ENCODE results near the gene EHMT1. TPM values are rescaled to one million over a fixed set of nuclear protein-coding genes. Genes with fewer than 3 reads are reported as not detected.

EHMT1 gene
- total RNA-seq, 2 experiments from 2014 or later = 66.0 to 70.8 TPM

GRCh38 chr9:137696136-137696925, 77.5 kb downstream of the EHMT1 start:
- POLR2A ChIA-PET = no interaction called here
- Mint-ChIP-seq H3K9me3 (no peaks in the 10 kb centered on the region), H3K36me3 (peaks cover 7% of the 10 kb centered on the region), H3K4me1 (ENCODE audit: low read depth) (peaks cover 46% of the 10 kb centered on the region), H3K27ac (no peak overlapping the region), H3K4me3 (no peak overlapping the region), H3K27me3 (no peaks in the 10 kb centered on the region)
- CTCF ChIA-PET = interaction anchor here (0.9 to 1.4 kb wide), 3 partner anchors 8 to 71 kb away, joined by 3 to 4 read pairs (median 3); no protein-coding TSS in a partner anchor
- DNase-seq = no peak
- intact Hi-C loops (cut with micrococcal nuclease) = no loop called here

- ChIA-PET POLR2A (no interaction called here), CTCF (interaction anchor here (0.9 kb wide), 1 partner anchor 39 kb away, joined by 3 read pairs; no protein-coding TSS in a partner anchor)
- DNase-seq = no peak
- Mint-ChIP-seq H3K36me3 (peaks cover 8% of the 10 kb centered on the region), H3K9me3 (peaks cover 2% of the 10 kb centered on the region), H3K27ac (no peak overlapping the region), H3K27me3 (no peaks in the 10 kb centered on the region), H3K4me1 (ENCODE audit: low read depth) (peaks cover 39% of the 10 kb centered on the region), H3K4me3 (no peak overlapping the region)
- intact Hi-C loops (cut with micrococcal nuclease) = no loop called here
Measured at GRCh38 chr9:137697193-137697592, 78.4 kb downstream of the EHMT1 start.

GRCh38 chr9:137697832-137698231, 79.0 kb downstream of the EHMT1 start:
- peak overlapping the region; percentile 43 for H3K27ac Mint-ChIP-seq
- ChIA-PET CTCF (no interaction called here), POLR2A (no interaction called here)

GRCh38 chr9:137700911-137701310, 82.1 kb downstream of the EHMT1 start:
- no peak for DNase-seq
- intact Hi-C loops (cut with micrococcal nuclease) = no loop called here
- CTCF ChIA-PET = interaction anchor here (2.8 kb wide), 1 partner anchor 28 kb away, joined by 8 read pairs; no protein-coding TSS in a partner anchor

More at GRCh38 chr9:137697832-137698231, 79.0 kb downstream of the EHMT1 start:
- no peak overlapping the region for H3K4me3 Mint-ChIP-seq
- intact Hi-C loops (cut with micrococcal nuclease) = no loop called here
- DNase-seq = no peak
- no peaks in the 10 kb centered on the region for H3K27me3 Mint-ChIP-seq
- H3K9me3 Mint-ChIP-seq = peaks cover 9% of the 10 kb centered on the region
- H3K36me3 Mint-ChIP-seq = peaks cover 14% of the 10 kb centered on the region
- H3K4me1 Mint-ChIP-seq (ENCODE audit: low read depth) = peaks cover 35% of the 10 kb centered on the region

GRCh38 chr9:137702615-137703379, 84.0 kb downstream of the EHMT1 start:
- Mint-ChIP-seq H3K27me3 (no peaks in the 10 kb centered on the region), H3K4me1 (ENCODE audit: low read depth) (peaks cover 35% of the 10 kb centered on the region), H3K4me3 (no peak overlapping the region), H3K9me3 (peaks cover 25% of the 10 kb centered on the region), H3K27ac (no peak overlapping the region), H3K36me3 (peaks cover 25% of the 10 kb centered on the region)
- no peak for DNase-seq
- ChIA-PET CTCF (interaction anchor here (0.6 to 2.8 kb wide), 2 partner anchors 30 to 121 kb away, joined by 3 to 8 read pairs; no protein-coding TSS in a partner anchor), POLR2A (no interaction called here)
- intact Hi-C loops (cut with micrococcal nuclease) = no loop called here

More at GRCh38 chr9:137700911-137701310, 82.1 kb downstream of the EHMT1 start:
- Mint-ChIP-seq H3K36me3 (peaks cover 26% of the 10 kb centered on the region), H3K9me3 (peaks cover 25% of the 10 kb centered on the region), H3K4me1 (ENCODE audit: low read depth) (peaks cover 40% of the 10 kb centered on the region), H3K27me3 (no peaks in the 10 kb centered on the region), H3K27ac (no peak overlapping the region), H3K4me3 (no peak overlapping the region)
- POLR2A ChIA-PET = no interaction called here

GRCh38 chr9:137703842-137704508, 85.2 kb downstream of the EHMT1 start:
- peaks cover 25% of the 10 kb centered on the region for H3K9me3 Mint-ChIP-seq
- ChIA-PET CTCF (interaction anchor here (1.3 kb wide), 1 partner anchor 8 kb away, joined by 4 read pairs; no protein-coding TSS in a partner anchor), POLR2A (no interaction called here)
- DNase-seq = no peak
- peaks cover 41% of the 10 kb centered on the region for H3K4me1 Mint-ChIP-seq (ENCODE audit: low read depth)
- no peak overlapping the region for H3K4me3 Mint-ChIP-seq
- intact Hi-C loops (cut with micrococcal nuclease) = no loop called here
- H3K27me3 Mint-ChIP-seq = no peaks in the 10 kb centered on the region
- H3K36me3 Mint-ChIP-seq = peaks cover 24% of the 10 kb centered on the region
- peak overlapping the region; percentile 16 for H3K27ac Mint-ChIP-seq

- H3K27me3 Mint-ChIP-seq = no peaks in the 10 kb centered on the region
- H3K27ac Mint-ChIP-seq = peak overlapping the region; percentile 33
- ChIA-PET CTCF (interaction anchor here (1.3 kb wide), 1 partner anchor 10 kb away, joined by 4 read pairs; no protein-coding TSS in a partner anchor), POLR2A (no interaction called here)
- peaks cover 24% of the 10 kb centered on the region for H3K36me3 Mint-ChIP-seq
- intact Hi-C loops (cut with micrococcal nuclease) = no loop called here
- H3K4me1 Mint-ChIP-seq (ENCODE audit: low read depth) = peaks cover 45% of the 10 kb centered on the region
- DNase-seq = peak; percentile 79
- no peak overlapping the region for H3K4me3 Mint-ChIP-seq
- peaks cover 25% of the 10 kb centered on the region for H3K9me3 Mint-ChIP-seq
Measured at GRCh38 chr9:137705443-137705863, 86.6 kb downstream of the EHMT1 start.

- POLR2A ChIA-PET = no interaction called here
Measured at GRCh38 chr9:137705906-137706305, 87.1 kb downstream of the EHMT1 start.

GRCh38 chr9:137707361-137707760, 88.6 kb downstream of the EHMT1 start:
- peaks cover 57% of the 10 kb centered on the region for H3K4me1 Mint-ChIP-seq (ENCODE audit: low read depth)
- peaks cover 27% of the 10 kb centered on the region for H3K36me3 Mint-ChIP-seq
- ChIA-PET POLR2A (no interaction called here), CTCF (no interaction called here)
- H3K27ac Mint-ChIP-seq = no peak overlapping the region
- no peaks in the 10 kb centered on the region for H3K27me3 Mint-ChIP-seq
- H3K9me3 Mint-ChIP-seq = peaks cover 21% of the 10 kb centered on the region
- DNase-seq = no peak
- no peak overlapping the region for H3K4me3 Mint-ChIP-seq
- intact Hi-C loops (cut with micrococcal nuclease) = no loop called here

More at GRCh38 chr9:137705906-137706305, 87.1 kb downstream of the EHMT1 start:
- DNase-seq = no peak
- H3K4me3 Mint-ChIP-seq = no peak overlapping the region
- no peaks in the 10 kb centered on the region for H3K27me3 Mint-ChIP-seq
- H3K9me3 Mint-ChIP-seq = peaks cover 25% of the 10 kb centered on the region
- peaks cover 20% of the 10 kb centered on the region for H3K36me3 Mint-ChIP-seq
- intact Hi-C loops (cut with micrococcal nuclease) = no loop called here
- peak overlapping the region; percentile 33 for H3K27ac Mint-ChIP-seq
- peaks cover 46% of the 10 kb centered on the region for H3K4me1 Mint-ChIP-seq (ENCODE audit: low read depth)
- CTCF ChIA-PET = no interaction called here

- Mint-ChIP-seq H3K36me3 (peaks cover 21% of the 10 kb centered on the region), H3K4me3 (no peak overlapping the region), H3K4me1 (ENCODE audit: low read depth) (peaks cover 56% of the 10 kb centered on the region), H3K9me3 (peaks cover 7% of the 10 kb centered on the region), H3K27ac (no peak overlapping the region), H3K27me3 (no peaks in the 10 kb centered on the region)
- intact Hi-C loops (cut with micrococcal nuclease) = no loop called here
- ChIA-PET CTCF (no interaction called here), POLR2A (no interaction called here)
- DNase-seq = no peak
Measured at GRCh38 chr9:137708590-137709284, 89.9 kb downstream of the EHMT1 start.

GRCh38 chr9:137709411-137710101, 90.8 kb downstream of the EHMT1 start:
- Mint-ChIP-seq H3K9me3 (peaks cover 8% of the 10 kb centered on the region), H3K36me3 (peaks cover 26% of the 10 kb centered on the region), H3K4me1 (ENCODE audit: low read depth) (peaks cover 53% of the 10 kb centered on the region), H3K27me3 (no peaks in the 10 kb centered on the region), H3K4me3 (no peak overlapping the region), H3K27ac (no peak overlapping the region)
- intact Hi-C loops (cut with micrococcal nuclease) = no loop called here
- ChIA-PET POLR2A (no interaction called here), CTCF (no interaction called here)
- no peak for DNase-seq
